NCI-H2029 (cell line): ENCODE measurements around the gene CXCL8.
"Not testable (repeated sequence)": the region's sequence is repeated elsewhere in the genome, so short reads cannot be mapped to it uniquely, and the experiment has no call there.

Experiments used
- DNase-seq: peaks from one replicate; lab custom pipeline; 2025; lab: John Stamatoyannopoulos, UW

Gene CXCL8

GRCh38 chr4:73740353-73740778 lies at the start of gene CXCL8:
Gene CXCL8, plus strand, starts transcription at chr4:73740569. Its CDS starts 90 bp downstream, at chr4:73740659.
- DNase-seq: peak; percentile 76

- not testable (repeated sequence) for DNase-seq
These were observed 49.2 kb upstream of the CXCL8 start for GRCh38 chr4:73691201-73691600.

- no peak for DNase-seq
These were observed 48.6 kb upstream of the CXCL8 start for GRCh38 chr4:73691759-73692158.

- DNase-seq: no peak
These were observed 48.1 kb upstream of the CXCL8 start for GRCh38 chr4:73692254-73692653.

GRCh38 chr4:73692701-73693100 lies 47.7 kb upstream of the CXCL8 start:
- peak; percentile 42 for DNase-seq

GRCh38 chr4:73693811-73694210 lies 46.6 kb upstream of the CXCL8 start:
- no peak for DNase-seq

GRCh38 chr4:73698217-73698616 lies 42.2 kb upstream of the CXCL8 start:
- no peak for DNase-seq

GRCh38 chr4:73701116-73701515 lies 39.3 kb upstream of the CXCL8 start:
- no peak for DNase-seq

- no peak for DNase-seq
These were observed 37.5 kb upstream of the CXCL8 start for GRCh38 chr4:73702796-73703287.

GRCh38 chr4:73703320-73703719 lies 37.0 kb upstream of the CXCL8 start:
- no peak for DNase-seq

- DNase-seq: peak; percentile 54
These were observed 35.9 kb upstream of the CXCL8 start for GRCh38 chr4:73704314-73705055.

- DNase-seq: no peak
These were observed 35.3 kb upstream of the CXCL8 start for GRCh38 chr4:73705056-73705432.

GRCh38 chr4:73705721-73706120 lies 34.6 kb upstream of the CXCL8 start:
- DNase-seq: no peak

GRCh38 chr4:73706811-73707210 lies 33.6 kb upstream of the CXCL8 start:
- DNase-seq: no peak

GRCh38 chr4:73707269-73707875 lies 33.0 kb upstream of the CXCL8 start:
- no peak for DNase-seq

GRCh38 chr4:73707918-73708577 lies 32.3 kb upstream of the CXCL8 start:
- DNase-seq: no peak

- DNase-seq: no peak
These were observed 30.8 kb upstream of the CXCL8 start for GRCh38 chr4:73709451-73710033.

GRCh38 chr4:73710094-73710493 lies 30.3 kb upstream of the CXCL8 start:
- DNase-seq: no peak

- no peak for DNase-seq
These were observed 28.4 kb upstream of the CXCL8 start for GRCh38 chr4:73711989-73712388.

- no peak for DNase-seq
These were observed 26.7 kb upstream of the CXCL8 start for GRCh38 chr4:73713650-73714049.

GRCh38 chr4:73714647-73715046 lies 25.7 kb upstream of the CXCL8 start:
- no peak for DNase-seq

- DNase-seq: no peak
These were observed 24.7 kb upstream of the CXCL8 start for GRCh38 chr4:73715659-73716058.
